HEK293 (cell line): ENCODE data around the gene EDNRA.

Source experiments
- KLF10 ChIP-seq: fragments of 450-650 bp; IDR thresholded peaks from 2 replicates; pipeline ENCODE4 v1.5.1; 2018; ENCODE audit warnings: missing biosample characterization, mild to moderate bottlenecking, missing genetic modification characterization
- TCF7L2 ChIP-seq: IDR thresholded peaks from 2 replicates; pipeline ENCODE4 v1.6.1; 2011; ENCODE audit warnings: low read depth, mild to moderate bottlenecking, inconsistent platforms, low read length, moderate library complexity, borderline replicate concordance

- TF ChIP-seq KLF10 (tag by site-specific recombination) (no peak), TCF7L2 (no peak)
Observed at GRCh38 chr4:147539959-147540358, 59.1 kb downstream of the EDNRA start.
